HCT116 (cell line): ENCODE data around the gene USP10. TPM values are rescaled to one million over a fixed set of nuclear protein-coding genes. Genes with fewer than 3 reads are reported as not detected.

Experiments
- ATAC-seq: fragments of 200-7000 bp; cut with Tn5 transposase; 2 replicates; pipeline ENCODE4 v1.9.1; 2020; ENCODE audit warnings: mild to moderate bottlenecking, moderate library complexity
- BruUV-seq: library from RNA; stranded (reverse); fragments of 400-500 nt; replicated peaks from 2 replicates; lab custom pipeline; 2021; lab: Mats Ljungman, UMichigan
- CTCF ChIA-PET: fragments of 300-600 bp; sonication (Branson Sonifier 250); formaldehyde crosslinking; loops from one replicate; lab custom pipeline; 2021; ENCODE audit warnings: antibody characterized with exemption; lab: Charles Lee
- POLR2A ChIA-PET: fragments of 300-600, 350-600 bp; sonication (Branson Sonifier 250); formaldehyde crosslinking; loops from one replicate; lab custom pipeline; 2021; ENCODE audit warnings: antibody characterized with exemption; lab: Charles Lee
- RAD21 ChIA-PET, 2 experiments: fragments of 300-600 bp; sonication (Branson Sonifier 250); formaldehyde crosslinking; loops; one replicate each; lab custom pipeline; 2023; ENCODE audit warnings: low total read pairs in 2 of 2; ENCODE audit not compliant: uncharacterized antibody in 2 of 2, unreplicated experiment in 2 of 2, low non-redundant PET in 1 of 2; lab: Charles Lee
- DNase-seq: peaks from one replicate; pipeline ENCODE4 v3.0.0-alpha.2; 2010; ENCODE audit warnings: low read depth, low spot score
- H2AFZ ChIP-seq: fragments of 200-600 bp; shearing (Covaris generic), sonication (generic); 2 replicates; pipeline ENCODE4 v1.6.1; 2017; ENCODE audit warnings: low read depth, mixed run types, mixed read lengths, antibody characterized with exemption, low read length; ENCODE audit not compliant: poor library complexity, severe bottlenecking
- H3K27ac ChIP-seq: 2 replicates; pipeline ENCODE4 v1.5.1; 2012; ENCODE audit warnings: low read depth, low read length
- H3K27me3 ChIP-seq: fragments of 200-600 bp; sonication (generic); 2 replicates; pipeline ENCODE4 v1.6.1; 2016; ENCODE audit warnings: mixed run types, low read length, mixed read lengths; ENCODE audit not compliant: insufficient read depth
- H3K36me3 ChIP-seq, 2 experiments: fragments of 200-500 bp in 1 of 2; fragments of 200-600 bp in 1 of 2; sonication (Bioruptor generic) in 1 of 2; sonication (generic) in 1 of 2; 2 replicates each; pipeline versions ENCODE4 v1.5.1 to v1.6.1; 2014 to 2016; ENCODE audit warnings: low read length in 2 of 2, inconsistent platforms in 1 of 2, mixed read lengths in 1 of 2, mixed run types in 1 of 2; ENCODE audit not compliant: insufficient read depth in 2 of 2, control insufficient read depth in 1 of 2
- H3K4me1 ChIP-seq, 2 experiments: fragments of 200-600 bp in 1 of 2; sonication (generic) in 1 of 2; 2 replicates each; pipeline versions ENCODE4 v1.5.1 to v1.6.1; 2012 to 2017; ENCODE audit warnings: low read length in 2 of 2, inconsistent platforms in 1 of 2, mild to moderate bottlenecking in 1 of 2, mixed read lengths in 1 of 2, mixed run types in 1 of 2, moderate library complexity in 1 of 2; ENCODE audit not compliant: insufficient read depth in 2 of 2, control insufficient read depth in 1 of 2
- H3K4me2 ChIP-seq: fragments of 200-600 bp; sonication (generic); 2 replicates; pipeline ENCODE4 v1.6.1; 2017; ENCODE audit warnings: mixed run types, low read length, mixed read lengths
- H3K4me3 ChIP-seq, 2 experiments: fragments of 200-600 bp in 1 of 2; sonication (generic) in 1 of 2; replicated peaks in 1 of 2; 2 replicates each; pipeline ENCODE4 v1.5.1; 2011 to 2016; ENCODE audit warnings: low read length in 2 of 2, control low read depth in 1 of 2, low read depth in 1 of 2, mild to moderate bottlenecking in 1 of 2, mixed read lengths in 1 of 2, mixed run types in 1 of 2
- H3K79me2 ChIP-seq: fragments of 200-600 bp; sonication (generic); 2 replicates; pipeline ENCODE4 v1.6.1; 2017; ENCODE audit warnings: mild to moderate bottlenecking, mixed run types, low read length, moderate library complexity, mixed read lengths; ENCODE audit not compliant: insufficient read depth
- H3K9ac ChIP-seq: fragments of 200-600 bp; sonication (generic); 2 replicates; pipeline ENCODE4 v1.6.1; 2016; ENCODE audit warnings: low read length, mixed read lengths
- H3K9me2 ChIP-seq: fragments of 200-600 bp; sonication (generic), shearing (Covaris generic); 2 replicates; pipeline ENCODE4 v1.6.1; 2017; ENCODE audit warnings: mixed run types, mild to moderate bottlenecking, moderate library complexity; ENCODE audit not compliant: insufficient read depth
- H3K9me3 ChIP-seq, 2 experiments: fragments of 200-500 bp in 1 of 2; fragments of 200-600 bp in 1 of 2; sonication (Bioruptor generic) in 1 of 2; sonication (generic) in 1 of 2; 2 replicates each; pipeline ENCODE4 v1.6.1; 2014 to 2017; ENCODE audit warnings: low read length in 2 of 2, mixed read lengths in 2 of 2, inconsistent platforms in 1 of 2, low read depth in 1 of 2, mild to moderate bottlenecking in 1 of 2, mixed run types in 1 of 2, moderate library complexity in 1 of 2; ENCODE audit not compliant: control insufficient read depth in 1 of 2, insufficient read depth in 1 of 2
- H4K20me1 ChIP-seq: fragments of 200-600 bp; sonication (generic), shearing (Covaris generic); 2 replicates; pipeline ENCODE4 v1.6.1; 2017; ENCODE audit warnings: mixed run types, mild to moderate bottlenecking, moderate library complexity; ENCODE audit not compliant: insufficient read depth
- ATF3 ChIP-seq: IDR thresholded peaks from 2 replicates; pipeline ENCODE4 v1.6.1; 2012
- CBX3 ChIP-seq: IDR thresholded peaks from 2 replicates; pipeline ENCODE4 v1.6.1; 2012; ENCODE audit warnings: low read depth
- ELF1 ChIP-seq: IDR thresholded peaks from 2 replicates; pipeline ENCODE4 v1.6.1; 2012; ENCODE audit warnings: low read depth, borderline replicate concordance
- EZH2 ChIP-seq: fragments of 200-600 bp; sonication (generic); IDR thresholded peaks from 2 replicates; pipeline ENCODE4 v1.6.1; 2017; ENCODE audit warnings: antibody characterized with exemption, mixed run types
- FOSL1 ChIP-seq: IDR thresholded peaks from 2 replicates; pipeline ENCODE4 v1.6.1; 2012; ENCODE audit warnings: low read depth
- JUND ChIP-seq: IDR thresholded peaks from 2 replicates; pipeline ENCODE4 v1.6.1; 2012
- MAX ChIP-seq: IDR thresholded peaks from 2 replicates; pipeline ENCODE4 v1.6.1; 2012
- POLR2AphosphoS5 ChIP-seq: IDR thresholded peaks from 2 replicates; pipeline ENCODE4 v1.6.1; 2011; ENCODE audit warnings: mild to moderate bottlenecking, low read depth, low read length, moderate library complexity
- RAD21 ChIP-seq: IDR thresholded peaks from 2 replicates; pipeline ENCODE4 v1.6.1; 2012; ENCODE audit warnings: low read depth, mild to moderate bottlenecking
- SIN3A ChIP-seq: IDR thresholded peaks from 2 replicates; pipeline ENCODE4 v1.6.1; 2012; ENCODE audit warnings: low read depth
- SP1 ChIP-seq: IDR thresholded peaks from 2 replicates; pipeline ENCODE4 v1.6.1; 2012; ENCODE audit warnings: low read depth
- SRF ChIP-seq: IDR thresholded peaks from 2 replicates; pipeline ENCODE4 v1.6.1; 2012; ENCODE audit warnings: low read depth
- YY1 ChIP-seq: IDR thresholded peaks from 2 replicates; pipeline ENCODE4 v1.6.1; 2011; ENCODE audit warnings: low read length, low read depth, moderate library complexity, mild to moderate bottlenecking; ENCODE audit not compliant: insufficient replicate concordance; ENCODE audit errors: extremely low read depth
- ZBTB33 ChIP-seq: IDR thresholded peaks from 2 replicates; pipeline ENCODE4 v1.6.1; 2011; ENCODE audit warnings: mild to moderate bottlenecking, low read length, moderate library complexity; ENCODE audit not compliant: insufficient replicate concordance; ENCODE audit errors: extremely low read depth
- intact Hi-C: fragments of 100-400 bp; cut with micrococcal nuclease; formaldehyde crosslinking; loops from 2 replicates; pipeline ENCODE4 v1.10.0; 2022
- total RNA-seq: library from RNA; stranded (reverse); gene quantifications from one replicate; pipeline ENCODE4 v1.2.1, GENCODE V29; 2021; ENCODE audit not compliant: unreplicated experiment

Gene USP10
- total RNA-seq, 1 experiment from 2014 or later: 175 TPM

GRCh38 chr16:84654238-84654637 is 45.6 kb upstream of the USP10 start:
- no peak for TF ChIP-seq EZH2
- no peak for TF ChIP-seq POLR2AphosphoS5
- no peak for TF ChIP-seq SRF
- TF ChIP-seq CBX3: no peak
- no peak for TF ChIP-seq MAX
- TF ChIP-seq SP1: no peak
- TF ChIP-seq ATF3: no peak
- no peak for TF ChIP-seq RAD21
- no peak for TF ChIP-seq JUND
- no peak for TF ChIP-seq ELF1
- no peak for TF ChIP-seq YY1
- no peak for TF ChIP-seq FOSL1
- no peak for TF ChIP-seq ZBTB33
- TF ChIP-seq SIN3A: no peak
- TF ChIP-seq, all 23 proteins: peak for 0
- Histone ChIP-seq H3K27ac (no peak overlapping the region), H4K20me1 (no peaks in the 10 kb centered on the region), H3K4me3 (no peak overlapping the region), H2AFZ (no peak overlapping the region), H3K4me1 (peaks cover 3 to 4% of the 10 kb centered on the region in 2 experiments; a peak in 3 of 4 replicates), H3K9me2 (no peaks in the 10 kb centered on the region), H3K4me2 (no peak overlapping the region), H3K36me3 (peaks cover 25 to 28% of the 10 kb centered on the region in 2 experiments; a peak in 3 of 4 replicates), H3K9me3 (no peaks in the 10 kb centered on the region), H3K27me3 (no peaks in the 10 kb centered on the region), H3K79me2 (peaks cover 10% of the 10 kb centered on the region), H3K9ac (no peak overlapping the region)
- intact Hi-C loops: no loop called here
- CTCF ChIA-PET: interaction anchor here (1.4 kb wide), 1 partner anchor 18 kb away, joined by 3 read pairs; no protein-coding TSS in a partner anchor
- RAD21 ChIA-PET: no interaction called here
- ATAC-seq: no peak
- POLR2A ChIA-PET: no interaction called here
- DNase-seq: no peak
- BruUV-seq: no TSS peak
